ENCODE measurements around the gene SLC8A3.

- no peak for TF ChIP-seq POLR2AphosphoS5 (IDR thresholded peaks at IDR 0.05; ENCODE audit: low read depth, low read length)
- TF ChIP-seq POLR2A (IDR thresholded peaks at IDR 0.05; ENCODE audit: low read depth, low read length), result no peak
These were observed 25.1 kb upstream of the SLC8A3 start for GRCh38 chr14:70213721-70214282.

All from GM12892 (cell line).